ENCODE data around the gene SCG3.
A peak's percentile ranks its signal among the peaks of the same experiment; 100 is the strongest.

The SCG3 gene

DNA sequence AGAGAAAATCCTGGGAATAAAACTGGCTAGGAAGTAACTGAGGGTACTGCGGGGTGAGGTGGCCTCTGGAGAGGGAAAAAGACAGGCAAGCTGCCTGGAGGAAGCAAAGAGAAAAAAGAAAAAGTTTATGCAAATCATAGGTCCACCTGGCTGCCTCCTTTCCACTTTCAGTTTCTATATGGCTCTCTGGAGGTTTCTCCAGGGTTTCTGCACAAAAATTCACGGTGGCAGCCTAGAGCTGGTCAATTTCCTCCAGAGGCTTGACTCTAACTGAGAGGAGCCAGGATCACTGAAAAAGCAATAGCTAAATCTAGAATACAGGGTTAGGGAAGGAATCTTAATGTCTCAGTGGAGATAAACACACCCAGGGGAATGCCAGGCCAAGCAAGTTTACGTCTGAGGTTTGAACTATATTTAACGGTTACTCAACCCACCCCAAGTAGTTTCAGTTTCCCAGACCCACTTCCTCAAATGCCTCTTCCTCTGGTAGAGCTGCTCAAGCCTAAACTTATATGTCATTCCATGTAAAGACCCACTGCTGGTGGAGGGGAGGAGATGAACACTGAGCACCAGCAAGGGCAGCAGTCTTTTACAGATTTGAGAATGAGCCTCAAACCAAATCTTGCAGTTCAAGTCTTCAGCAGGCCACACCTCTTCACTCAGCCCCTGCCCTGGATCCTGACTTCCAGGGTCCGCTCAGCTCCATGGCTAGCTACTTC lies 50.4 kb downstream of the SCG3 start:
- DNase-seq, result peak in 4 of 5 donors; percentile 8 to 62 (median 25)

DNA sequence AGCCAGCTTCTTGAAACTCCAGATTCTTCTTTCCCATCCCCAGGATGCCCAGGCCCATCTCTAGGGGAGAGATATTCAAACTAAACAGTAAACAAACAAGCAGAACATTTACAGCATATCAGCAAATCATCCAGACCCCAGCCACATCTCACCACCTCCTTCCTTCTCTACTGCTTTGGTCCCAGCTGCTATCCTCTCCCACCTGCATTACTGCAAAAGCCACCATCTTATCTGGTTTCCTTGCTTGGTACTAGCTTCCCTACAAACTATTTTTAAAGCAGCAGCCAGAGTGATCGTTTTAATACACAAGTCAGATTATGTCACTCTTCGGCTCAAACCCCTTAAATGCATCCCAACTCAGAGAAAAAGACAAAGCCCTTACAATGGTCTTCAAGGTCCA lies 51.3 kb downstream of the SCG3 start:
- no peak for DNase-seq

- no peak for DNase-seq
These were observed 54.1 kb downstream of the SCG3 start for GRCh38 chr15:51735228-51736010.

DNA sequence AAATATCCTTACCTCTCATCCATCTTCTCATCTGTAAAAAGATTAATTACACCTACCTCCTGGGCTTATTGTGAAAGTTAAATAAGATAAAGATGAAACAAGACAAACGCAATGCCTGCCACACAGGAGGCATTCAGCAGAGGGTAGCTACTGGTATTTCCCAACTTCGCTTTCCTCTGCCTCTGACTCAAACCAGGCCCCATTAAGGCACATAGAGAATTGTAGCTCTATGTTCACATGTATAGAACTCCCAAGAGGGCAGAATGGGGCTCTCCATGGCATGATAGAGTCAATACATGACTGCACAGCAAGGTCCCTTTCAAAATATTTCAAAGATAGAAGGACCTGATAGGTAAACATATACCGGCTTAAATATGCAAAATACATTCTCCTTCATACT lies 54.8 kb downstream of the SCG3 start:
- peak in 1 of 5 donors; percentile 41 for DNase-seq

- DNase-seq, result peak; percentile 29 to 52 (median 47)
These were observed 55.6 kb downstream of the SCG3 start for GRCh38 chr15:51736751-51737521.

DNA sequence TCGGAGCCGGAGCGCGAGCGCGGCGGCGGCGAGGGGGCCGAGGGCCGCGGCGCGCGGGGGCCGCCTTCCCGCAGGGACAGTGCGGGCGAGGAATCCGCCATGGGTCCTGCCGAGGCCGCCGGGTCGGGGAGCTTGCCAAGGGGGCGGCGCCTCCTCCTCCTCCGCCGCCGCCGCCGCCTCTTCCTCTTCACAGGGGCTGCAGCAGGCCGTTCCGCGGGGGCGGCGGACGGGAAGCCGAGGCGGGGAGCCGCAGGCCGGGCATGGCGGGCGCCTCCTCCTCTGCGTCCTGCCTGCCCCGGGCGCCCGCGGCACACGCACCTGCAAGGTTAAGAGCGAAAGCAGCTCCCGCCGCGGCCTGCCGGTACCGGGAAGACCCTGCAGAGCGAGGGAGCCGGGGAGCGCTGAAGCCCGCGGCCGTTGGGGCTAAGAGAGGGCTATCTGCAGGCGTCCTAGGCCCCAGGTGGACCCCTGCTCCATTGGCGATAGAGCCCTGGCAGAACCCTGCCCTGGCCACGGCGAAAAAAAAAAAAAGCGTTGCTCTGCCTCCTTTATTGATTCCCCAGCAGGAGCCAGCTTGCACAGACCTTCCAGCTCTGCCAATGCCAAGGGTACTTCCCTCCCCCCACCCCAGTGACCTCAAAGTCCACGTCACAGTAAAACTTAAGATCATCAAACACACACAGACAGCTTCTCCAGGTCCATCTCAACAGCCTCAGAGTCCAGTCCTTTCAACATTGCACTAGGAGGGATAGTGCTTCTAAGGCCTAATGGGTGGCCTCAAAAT lies 56.4 kb downstream of the SCG3 start, which contains the start of gene LYSMD2:
Gene LYSMD2 (minus strand): TSS at position 134 of the 784 bp plus-strand sequence. CDS start 33 bp downstream, at position 101.
- peak; percentile 47 to 68 (median 53) for DNase-seq

DNA sequence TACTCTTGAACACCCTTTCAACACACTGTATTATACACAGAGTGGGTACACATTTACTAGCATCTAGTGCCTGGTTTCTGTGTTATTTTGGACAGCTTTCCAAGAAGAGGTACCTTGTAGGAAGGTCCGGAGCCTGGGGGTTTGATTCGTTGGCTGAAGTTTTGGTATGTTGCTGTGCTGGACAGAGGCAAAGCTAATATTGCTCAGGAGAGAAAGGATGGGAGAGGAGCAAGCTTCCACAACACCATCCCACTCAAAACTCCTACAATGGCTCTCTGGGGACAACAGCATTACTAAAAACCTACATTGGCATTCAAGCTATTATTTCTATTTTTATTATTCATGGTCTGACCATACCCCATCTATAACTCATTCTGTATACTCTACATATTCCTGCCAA lies 57.2 kb downstream of the SCG3 start:
- DNase-seq, result no peak

DNA sequence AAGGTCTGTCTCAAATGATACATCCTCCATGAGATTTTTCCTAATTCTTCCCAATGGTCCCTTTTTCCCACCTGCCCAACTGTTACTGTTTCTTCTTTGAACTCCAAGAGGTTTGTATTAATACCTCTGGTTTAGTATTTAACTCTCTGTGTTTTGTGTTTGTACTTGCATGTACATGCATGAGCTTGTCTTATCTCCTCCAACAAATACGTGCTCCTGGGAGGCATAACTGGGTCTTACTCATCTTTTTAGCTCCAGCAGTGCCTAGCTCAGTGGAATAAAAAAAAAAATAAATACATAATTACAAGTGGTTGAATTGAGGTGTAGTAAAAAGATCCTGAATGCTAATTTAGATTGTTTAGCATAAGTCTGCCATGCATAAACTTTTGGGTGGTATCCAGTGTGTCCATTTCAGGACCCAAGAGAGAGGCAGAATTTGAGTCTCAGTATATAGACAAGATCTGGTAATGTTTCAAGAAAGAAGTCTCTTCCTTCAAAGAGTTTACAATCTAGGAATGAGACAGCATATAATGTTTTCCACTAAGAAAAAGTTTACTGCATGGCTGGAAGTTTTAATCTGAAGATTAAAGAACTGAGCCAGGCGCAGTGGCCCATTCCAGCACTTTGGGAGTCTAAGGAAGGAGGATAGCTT lies 57.9 kb downstream of the SCG3 start:
- no peak for DNase-seq

DNA sequence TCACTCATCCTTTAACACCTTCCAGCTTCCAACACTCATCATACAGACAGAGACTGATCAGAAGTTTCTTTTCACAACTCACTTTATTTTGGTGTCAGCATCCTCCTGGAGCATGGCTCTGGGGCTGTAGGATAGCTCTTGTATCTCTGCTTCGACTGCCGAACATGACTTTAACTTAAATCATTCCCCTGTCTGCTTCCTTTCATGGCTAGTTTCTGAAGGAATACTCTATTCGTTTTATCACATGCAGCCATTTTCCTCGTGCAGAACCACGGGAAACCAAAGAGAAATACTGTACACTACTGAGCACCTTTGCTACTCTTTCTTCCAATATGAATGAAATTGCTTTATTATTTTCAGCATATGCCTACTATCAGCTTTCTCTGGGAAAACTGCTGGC lies 68.0 kb downstream of the SCG3 start:
- no peak for DNase-seq

- no peak for DNase-seq
These were observed 68.9 kb downstream of the SCG3 start for GRCh38 chr15:51750186-51750585.

DNA sequence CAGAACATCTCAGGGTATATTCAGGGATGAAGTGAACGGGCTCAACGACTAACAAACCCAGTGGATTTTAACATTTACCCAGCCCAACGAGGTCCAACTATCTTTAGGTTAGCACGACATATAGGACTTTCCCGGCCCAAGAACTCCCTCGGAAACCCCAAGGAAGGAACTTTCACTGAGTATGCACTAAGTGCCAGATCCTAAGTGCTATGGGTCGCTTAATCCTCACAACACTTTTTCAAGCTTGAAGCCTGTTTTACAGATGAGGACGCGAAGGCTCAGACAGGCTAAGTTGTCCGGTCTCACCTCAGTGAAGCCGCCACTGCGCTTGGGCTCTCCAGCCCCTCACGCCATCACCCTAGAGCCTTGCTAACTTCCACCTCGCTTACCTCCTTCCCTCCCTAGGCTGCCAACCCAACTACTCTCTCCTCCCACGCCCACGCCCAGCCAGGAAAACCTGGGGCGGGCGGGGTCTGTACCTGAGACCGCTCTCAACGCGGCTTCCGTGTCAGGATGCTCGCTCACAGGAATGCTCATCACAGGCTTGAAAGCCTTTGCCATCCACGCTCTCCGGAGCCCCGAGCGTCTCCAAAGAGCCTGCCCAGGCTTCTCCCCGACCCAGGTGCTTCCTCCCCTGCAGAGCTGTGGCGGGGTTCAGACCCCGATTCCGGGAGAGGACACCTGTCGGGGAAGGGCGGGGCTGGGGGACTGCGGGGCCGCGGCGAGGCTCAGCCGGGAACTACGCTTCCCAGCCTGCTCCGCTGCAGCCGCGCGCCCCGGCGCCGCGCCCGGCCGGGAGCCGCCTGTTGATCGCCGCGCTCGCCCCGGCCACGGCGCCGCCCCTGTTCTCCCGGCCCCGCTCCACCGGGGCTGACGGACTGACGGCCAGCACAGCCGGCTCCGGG lies 69.7 kb downstream of the SCG3 start, which contains the start of gene TMOD2:
Gene TMOD2 (plus strand): TSS at position 806 of the 905 bp plus-strand sequence. CDS start 14,845 bp downstream, outside the sequence.
- peak in 4 of 5 donors; percentile 18 to 39 (median 28) for DNase-seq

DNA sequence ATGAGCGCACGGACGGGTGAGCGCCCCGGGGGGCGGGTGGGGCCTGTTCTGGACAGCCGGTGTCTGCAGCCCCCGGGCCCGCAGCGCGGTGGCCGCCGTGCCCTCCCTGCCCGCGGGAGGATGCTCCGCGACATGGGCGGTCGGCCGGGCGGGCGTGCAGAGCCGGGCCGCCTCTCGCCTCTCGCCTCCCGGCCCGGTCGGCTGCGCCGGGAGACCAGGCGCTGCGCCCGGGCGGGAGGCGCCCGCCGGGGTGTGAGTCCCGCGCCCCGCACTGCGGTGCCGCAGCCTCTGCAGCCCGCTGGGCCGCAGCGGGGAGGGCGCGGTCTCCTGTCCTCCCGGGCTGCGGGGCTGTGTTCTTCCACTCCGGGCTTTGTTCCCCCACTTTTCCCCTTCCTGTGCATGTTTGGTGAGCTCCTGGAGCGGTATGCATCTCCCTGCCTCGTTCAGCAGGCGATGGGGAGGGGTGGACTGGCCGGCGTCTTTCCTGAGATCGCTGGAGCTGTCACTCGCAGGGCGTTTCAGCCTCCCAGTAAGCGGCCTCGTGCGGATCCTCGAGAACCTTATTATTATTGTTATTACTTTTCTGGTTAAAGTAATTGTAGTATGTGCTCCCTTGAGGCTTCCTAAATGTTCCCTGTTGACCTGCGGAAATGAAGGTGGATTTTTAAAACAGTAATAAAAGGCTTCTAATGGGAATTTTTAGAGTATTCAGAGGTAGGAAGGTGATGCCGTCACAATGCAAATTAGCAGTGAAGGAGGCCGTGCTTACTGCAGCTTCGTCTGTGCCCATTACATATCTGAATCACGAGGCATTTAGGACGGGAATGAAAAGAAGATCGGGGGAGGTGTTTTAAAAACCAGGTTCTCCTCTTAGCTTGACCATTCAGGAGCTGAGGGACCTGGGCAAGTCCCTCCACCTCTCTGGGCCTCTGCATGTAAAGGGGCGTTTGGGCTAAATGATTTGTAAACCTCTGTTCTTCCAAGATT lies 70.7 kb downstream of the SCG3 start:
- DNase-seq, result no peak

DNA sequence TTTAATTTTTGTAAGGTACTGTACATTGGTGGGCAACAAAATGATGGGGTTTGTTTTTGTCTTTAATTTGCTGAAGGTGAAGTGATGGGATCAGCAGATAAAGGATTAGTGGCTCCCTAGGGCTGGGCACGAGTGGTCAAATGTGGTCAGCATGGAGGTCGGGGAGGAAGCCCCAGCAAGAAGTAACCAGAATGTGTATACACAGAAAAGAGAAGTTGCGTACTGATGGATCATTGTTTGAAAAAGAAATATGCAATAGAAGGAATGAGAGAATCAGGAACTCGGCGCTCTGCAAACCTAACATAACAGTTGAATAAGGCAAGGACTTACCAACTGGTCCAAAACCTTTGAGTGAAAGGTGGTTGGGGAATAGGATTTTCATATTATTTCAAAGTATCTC lies 71.6 kb downstream of the SCG3 start:
- no peak for DNase-seq

GRCh38 chr15:51754267-51754666 lies 73.0 kb downstream of the SCG3 start:
- no peak for DNase-seq

DNA sequence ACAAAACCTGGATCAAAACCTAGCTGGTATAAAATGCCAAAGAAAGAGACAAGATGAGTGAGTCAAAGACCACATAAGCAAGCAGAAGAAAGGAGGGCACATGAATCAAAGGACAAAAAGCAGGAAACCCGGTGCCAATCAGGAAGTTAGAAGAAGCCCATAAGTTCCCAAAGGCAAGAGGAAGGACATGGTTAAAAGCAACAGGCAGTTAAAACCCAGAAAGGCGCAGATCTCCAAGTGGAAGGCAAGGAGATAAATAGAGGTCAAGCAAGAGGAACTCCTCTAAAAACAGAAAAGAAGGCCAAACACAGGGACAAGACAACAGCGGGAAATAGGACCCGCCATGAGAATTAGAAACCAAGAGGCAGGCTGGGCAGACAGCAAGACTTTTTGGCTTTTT lies 74.5 kb downstream of the SCG3 start:
- no peak for DNase-seq

DNA sequence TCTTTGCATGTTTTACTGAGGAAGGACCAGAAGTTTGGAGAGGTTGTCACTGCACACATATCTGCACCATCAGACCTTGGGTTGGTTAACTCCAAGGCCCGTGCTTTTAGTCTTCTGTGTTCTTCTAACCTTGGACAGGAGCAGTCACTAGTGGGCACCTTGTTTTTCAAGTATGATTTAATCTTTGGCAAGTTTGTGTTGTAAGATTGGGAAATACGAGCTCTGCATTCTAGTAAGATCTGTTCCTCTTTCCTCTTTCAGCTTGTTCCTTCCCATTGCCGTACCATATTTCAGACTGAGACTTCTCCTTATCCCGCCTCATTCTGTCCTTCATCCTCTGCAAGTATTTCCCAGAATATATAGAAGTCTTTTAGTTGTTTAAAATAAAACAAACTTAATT lies 75.2 kb downstream of the SCG3 start:
- DNase-seq, result no peak

DNA sequence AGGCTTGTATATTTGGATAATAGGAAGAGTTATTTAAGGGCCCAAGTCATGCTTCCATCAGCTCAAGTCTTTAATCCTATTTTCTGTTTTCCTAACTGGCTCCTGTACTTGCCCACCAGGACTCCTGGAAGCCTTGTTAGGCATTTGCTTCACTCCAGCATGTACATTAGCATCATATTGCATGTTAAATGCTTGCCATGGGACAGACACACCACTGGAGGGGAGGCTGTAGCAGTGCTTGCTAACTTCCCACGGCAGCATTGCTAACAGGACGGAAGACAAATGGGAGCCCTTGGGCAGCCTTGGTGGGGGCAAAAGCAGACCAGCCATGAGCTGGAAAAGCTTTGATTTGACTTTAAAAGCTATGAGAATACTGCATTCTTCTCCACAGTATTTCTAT lies 76.1 kb downstream of the SCG3 start:
- no peak for DNase-seq

- DNase-seq, result no peak
These were observed 77.3 kb downstream of the SCG3 start for GRCh38 chr15:51758645-51759044.

GRCh38 chr15:51759557-51760070 lies 78.3 kb downstream of the SCG3 start:
- DNase-seq, result no peak

All from T-helper 1 cell (primary cell).